Cerebellar cortex (tissue), 1 donor: ENCODE data around the gene B4GALT7.
"Not testable (repeated sequence)": the region's sequence is repeated elsewhere in the genome, so short reads cannot be mapped to it uniquely, and the experiment has no call there.

Source experiments
- DNase-seq: peaks from one replicate; pipeline ENCODE4 v3.0.0-alpha.2; 2015; ENCODE audit warnings: low spot score

B4GALT7 gene, protein sequence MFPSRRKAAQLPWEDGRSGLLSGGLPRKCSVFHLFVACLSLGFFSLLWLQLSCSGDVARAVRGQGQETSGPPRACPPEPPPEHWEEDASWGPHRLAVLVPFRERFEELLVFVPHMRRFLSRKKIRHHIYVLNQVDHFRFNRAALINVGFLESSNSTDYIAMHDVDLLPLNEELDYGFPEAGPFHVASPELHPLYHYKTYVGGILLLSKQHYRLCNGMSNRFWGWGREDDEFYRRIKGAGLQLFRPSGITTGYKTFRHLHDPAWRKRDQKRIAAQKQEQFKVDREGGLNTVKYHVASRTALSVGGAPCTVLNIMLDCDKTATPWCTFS

DNA sequence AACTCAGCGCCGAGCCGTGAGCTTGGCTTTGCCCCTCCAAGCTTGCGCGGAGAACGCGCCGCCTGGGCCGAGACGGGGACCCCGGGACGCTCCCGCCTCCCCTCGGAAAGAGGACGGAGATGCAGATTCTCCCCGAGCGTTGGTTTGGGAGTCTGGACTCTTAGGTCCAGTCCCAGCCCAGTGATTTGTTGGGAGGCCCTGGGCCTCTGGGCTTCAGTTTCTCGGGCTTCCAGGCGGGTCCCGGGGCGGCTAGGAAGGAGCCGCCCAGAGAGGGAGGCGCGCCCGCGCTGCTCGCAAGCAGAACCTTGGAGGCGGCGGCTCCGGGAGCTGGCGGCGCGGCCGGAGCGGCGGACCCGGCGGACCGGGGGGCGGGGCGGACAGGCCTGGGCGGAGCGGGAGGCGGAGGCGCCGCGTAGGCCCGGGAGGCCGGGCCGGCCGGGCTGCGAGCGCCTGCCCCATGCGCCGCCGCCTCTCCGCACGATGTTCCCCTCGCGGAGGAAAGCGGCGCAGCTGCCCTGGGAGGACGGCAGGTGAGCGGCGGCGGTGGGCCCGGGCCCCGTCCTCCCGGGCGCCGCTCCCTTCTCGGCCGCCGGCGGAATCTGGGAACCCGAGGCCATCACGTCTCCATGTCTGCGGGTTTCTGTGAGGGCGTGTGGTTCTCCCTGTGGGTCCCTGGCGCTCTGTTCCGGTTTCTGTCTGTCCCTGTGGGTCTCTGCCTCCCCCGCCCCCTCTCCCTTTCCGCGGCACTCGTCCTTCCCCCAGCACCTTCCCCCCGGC, at the start of gene B4GALT7:
B4GALT7 (plus strand) TSS at position 402 of the 777 bp plus-strand sequence; CDS start at position 481, 79 bp downstream.
- peak; percentile 74 for DNase-seq

DNA sequence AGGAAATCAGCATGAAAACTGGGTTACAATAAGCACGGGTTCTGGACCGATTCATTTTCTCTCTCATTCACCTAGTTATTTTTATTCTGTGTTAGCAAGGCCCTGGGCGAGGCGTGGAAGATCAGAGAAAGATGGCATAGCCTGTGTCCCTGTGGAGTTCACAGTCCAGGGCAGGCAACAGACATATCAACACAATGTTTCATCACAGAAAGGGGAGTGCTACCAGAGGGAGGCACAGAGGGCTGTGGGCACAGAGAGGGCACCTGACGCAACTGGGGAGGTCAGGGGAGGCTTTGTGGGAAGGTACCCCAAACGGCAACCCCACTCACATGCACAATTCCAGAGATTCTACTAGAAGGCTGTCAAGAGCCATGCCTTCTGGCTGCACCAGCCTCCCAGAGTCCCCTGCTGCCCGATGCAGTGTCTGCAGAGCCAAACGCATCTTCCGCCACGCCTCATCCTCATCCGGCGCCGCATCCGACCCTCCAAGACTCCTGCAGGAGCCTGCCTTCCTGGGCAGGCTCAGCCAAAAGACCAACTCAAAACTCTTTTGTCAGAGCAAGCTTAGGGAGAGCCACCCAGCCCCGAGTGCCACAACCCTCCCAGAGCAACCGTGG, 47.0 kb upstream of the B4GALT7 start:
- no peak for DNase-seq

DNA sequence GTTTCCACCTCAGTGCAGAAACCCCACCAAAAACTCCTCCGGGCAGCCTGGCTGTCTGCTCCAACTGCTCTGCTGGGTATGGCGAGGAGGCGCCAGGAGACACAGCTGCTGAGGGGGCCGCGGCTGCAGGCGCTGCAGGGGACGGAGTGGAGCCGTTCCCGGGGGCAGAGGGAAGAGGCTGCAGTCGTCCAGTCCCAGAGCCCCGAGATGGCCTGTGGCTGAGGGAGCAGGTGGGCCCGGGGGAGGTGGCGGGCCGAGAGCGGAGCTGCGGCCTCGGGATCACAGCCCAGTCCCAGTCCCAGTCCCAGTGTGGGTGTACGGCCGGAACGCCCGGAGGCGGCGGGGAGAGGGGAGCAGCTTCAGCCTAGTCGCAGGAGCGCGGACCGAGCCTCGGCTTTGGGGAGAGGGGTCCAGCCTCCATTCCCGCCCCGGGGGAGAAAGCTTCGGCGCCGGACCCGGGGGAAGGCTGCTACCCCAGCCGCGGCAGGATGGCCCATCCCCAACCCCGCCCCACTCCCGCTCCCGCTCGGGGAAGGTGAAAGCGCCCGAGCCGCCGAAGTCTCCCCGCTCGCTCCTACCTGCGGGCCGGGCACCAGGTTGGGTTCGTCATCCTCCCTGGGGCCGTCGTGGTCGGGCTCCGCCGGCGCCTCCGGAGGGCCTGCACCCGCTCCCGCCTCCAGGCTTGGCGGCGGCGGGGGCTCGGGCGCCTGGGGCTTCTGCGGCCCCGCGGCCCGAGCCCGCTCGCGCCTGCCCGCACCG, 46.1 kb upstream of the B4GALT7 start:
- no peak for DNase-seq

DNA sequence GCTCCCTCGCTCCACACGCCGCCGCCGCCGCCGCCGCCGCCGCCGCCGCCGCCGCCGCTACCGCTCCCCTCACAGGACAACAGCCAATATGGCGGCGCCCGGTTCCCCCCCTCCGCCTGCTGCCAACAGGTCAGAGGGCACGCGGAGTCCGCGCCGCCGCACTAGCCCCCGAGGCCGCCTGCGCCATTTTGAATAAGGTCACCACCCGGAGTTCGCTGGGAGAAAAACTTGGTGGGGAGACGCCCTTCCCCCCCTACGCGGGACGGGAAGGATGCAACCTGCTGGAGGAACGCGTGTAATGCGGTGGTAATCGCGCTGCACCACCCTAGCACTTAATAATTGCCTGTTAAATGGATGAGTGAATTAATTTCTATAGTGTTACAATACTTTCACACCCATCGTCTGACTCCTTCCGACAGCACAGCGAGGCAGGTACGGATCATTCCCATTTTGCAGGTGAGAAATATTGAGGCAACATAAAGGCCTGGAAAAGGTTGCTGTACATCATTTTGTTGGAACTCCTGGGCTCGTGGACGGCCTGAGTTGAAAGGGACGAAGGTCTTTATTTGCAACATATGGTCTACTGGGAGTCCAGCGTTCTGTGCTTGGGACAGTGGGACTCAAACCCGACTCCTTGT, 45.3 kb upstream of the B4GALT7 start, which contains the start of gene FAM193B:
FAM193B (minus strand) TSS at position 90 of the 638 bp plus-strand sequence. CDS start 105 bp downstream, outside the sequence.
- peak; percentile 89 for DNase-seq

DNA sequence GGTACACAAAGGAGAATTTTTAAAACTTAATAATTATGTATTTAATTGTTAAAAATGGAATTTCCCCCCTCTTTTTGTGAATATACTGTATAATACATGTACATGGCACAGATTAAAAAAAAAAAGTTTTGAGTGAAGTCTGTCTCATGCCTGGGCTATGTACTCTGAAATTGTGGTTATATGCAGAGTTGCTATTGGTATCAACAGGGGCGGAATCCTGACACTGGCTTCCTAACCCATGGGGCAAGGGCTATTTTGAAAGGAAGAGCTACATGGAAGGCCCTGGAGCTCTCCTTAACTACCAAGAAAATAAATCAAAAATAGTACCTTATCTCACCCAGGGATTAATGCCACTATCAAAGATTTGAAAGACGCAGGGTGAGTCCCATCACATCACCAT, 44.7 kb upstream of the B4GALT7 start:
- no peak for DNase-seq

DNA sequence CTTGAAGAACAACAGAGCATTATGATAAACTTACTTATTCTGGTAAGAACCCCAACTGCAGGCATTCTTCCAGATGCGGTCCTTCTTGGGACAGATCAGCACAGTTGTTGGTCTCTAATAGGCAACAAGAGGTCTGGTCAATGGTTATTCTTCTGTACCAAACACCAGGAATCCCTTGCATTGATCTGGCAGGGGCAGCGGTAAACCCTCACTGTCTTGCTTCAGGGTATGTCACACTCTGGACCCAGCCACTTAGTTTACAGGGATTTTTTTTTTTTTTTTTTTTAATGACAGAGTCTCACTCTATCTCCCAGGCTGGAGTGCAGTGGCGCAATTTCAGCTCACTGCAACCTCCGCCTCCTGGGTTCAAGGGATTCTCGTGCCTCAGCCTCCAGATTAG, 44.3 kb upstream of the B4GALT7 start:
- DNase-seq = no peak

DNA sequence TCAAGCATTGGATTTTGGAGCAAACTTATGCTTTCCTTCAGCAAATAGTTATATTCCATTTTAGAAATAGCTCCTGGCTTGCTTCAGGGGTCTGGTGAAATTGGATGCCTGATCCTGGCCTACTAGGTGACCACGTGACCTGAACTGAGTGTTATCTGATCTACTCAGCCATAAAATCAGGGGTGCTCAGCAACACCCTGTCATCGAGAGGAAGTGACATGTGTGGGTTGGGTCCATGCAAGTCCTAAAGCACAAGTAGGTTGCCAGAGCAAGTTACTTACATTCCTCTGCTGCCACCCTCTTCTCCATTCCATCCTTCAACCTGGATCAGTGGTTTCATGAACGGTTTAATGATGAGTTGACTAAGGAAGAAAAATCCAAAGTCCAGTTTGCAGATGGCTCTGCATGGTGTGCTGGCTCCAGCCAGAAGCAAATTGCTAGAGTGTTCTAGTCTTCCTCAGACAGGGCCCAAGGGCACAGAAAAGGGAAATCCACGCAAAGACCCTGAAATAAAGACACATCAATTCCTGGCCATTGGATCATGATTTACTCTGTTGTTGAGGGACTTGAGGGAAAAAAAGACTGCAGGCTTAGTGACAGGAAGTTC, 42.8 kb upstream of the B4GALT7 start:
- no peak for DNase-seq

DNA sequence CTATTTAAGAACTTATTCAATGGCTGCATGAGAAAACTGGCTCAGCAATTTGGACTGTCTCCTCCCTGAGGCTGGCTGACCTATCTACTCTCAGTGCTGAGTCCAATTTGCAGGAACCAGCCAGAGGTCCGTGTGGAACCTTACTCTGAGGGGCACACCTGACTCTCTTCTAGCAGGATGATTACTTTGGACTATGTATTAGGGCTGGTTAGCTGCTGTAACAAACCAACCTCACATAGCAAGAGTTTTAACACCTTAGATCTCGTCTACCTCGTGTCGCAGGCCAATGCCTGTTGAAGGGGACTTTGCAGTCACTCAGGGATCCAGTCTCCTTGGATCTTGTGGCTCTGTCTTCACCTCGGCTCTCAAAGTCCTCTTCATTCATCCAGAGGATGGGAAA, 42.1 kb upstream of the B4GALT7 start:
- DNase-seq = no peak

DNA sequence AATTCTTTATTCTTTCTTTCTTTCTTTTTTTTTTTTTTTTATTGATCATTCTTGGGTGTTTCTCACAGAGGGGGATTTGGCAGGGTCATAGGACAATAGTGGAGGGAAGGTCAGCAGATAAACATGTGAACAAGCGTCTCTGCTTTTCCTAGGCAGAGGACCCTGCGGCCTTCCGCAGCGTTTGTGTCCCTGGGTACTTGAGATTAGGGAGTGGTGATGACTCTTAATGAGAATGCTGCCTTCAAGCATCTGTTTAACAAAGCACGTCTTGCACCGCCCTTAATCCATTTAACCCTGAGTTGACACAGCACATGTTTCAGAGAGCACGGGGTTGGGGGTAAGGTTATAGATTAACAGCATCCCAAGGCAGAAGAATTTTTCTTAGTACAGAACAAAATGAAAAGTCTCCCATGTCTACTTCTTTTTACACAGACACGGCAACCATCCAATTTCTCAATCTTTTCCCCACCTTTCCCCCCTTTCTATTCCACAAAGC, 40.4 kb upstream of the B4GALT7 start:
- not testable (repeated sequence) for DNase-seq

DNA sequence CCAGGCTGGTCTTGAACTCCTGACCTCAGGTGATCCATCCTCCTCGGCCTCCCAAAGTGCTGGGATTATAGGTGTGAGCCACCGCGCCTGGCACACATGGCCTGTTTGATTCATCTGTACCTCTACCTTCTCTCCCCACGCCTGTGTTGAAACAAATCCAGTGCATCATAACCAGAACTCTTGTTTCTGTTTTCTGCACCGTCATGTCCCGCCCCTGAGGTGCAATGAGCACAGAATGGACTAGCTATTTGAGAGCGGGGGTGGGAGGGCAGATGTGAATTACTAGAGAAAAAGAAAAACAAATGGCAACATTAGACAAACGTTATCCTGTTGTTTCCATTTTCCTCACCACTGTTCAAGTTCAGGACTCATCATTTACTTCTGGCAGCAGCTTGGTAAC, 34.9 kb upstream of the B4GALT7 start:
- no peak for DNase-seq

DNA sequence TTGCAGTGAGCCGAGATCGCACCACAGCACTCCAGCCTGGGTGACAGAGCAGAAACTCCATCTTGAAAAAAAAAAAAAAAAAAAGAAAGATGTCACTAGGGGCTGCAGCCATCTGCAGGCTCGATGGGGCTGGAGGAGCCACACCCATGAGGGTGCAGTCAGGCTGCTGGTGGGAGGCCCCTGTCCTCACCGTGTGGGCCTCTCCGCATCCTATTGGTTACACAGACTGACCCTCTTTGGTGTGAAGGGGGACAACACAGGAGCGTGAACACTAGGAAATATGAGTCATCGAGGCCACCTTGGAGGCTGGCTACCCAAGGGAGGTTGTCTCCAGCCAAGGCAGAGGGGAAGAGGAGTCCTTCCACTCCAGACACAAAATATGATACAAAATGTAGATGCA, 31.6 kb upstream of the B4GALT7 start:
- no peak for DNase-seq

DNA sequence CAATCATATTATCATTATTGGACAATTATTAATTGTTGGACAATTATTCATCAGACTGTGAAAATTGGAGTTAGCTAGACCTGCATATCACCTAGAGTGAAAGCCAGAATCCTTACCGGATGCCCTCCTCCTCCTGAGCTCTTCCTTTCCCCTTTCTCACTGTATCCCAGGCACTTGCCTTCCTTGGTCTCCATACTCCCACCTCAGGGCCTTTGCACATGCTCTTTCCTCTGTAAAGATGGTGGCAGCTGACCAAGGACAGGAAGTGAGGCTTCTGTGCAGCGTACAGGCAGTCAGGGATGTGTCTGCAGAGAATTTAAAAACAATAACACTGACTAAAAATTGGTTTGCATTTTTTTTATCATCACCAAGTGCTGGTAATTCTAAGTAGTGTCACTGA, 30.0 kb upstream of the B4GALT7 start:
- DNase-seq = no peak

DNA sequence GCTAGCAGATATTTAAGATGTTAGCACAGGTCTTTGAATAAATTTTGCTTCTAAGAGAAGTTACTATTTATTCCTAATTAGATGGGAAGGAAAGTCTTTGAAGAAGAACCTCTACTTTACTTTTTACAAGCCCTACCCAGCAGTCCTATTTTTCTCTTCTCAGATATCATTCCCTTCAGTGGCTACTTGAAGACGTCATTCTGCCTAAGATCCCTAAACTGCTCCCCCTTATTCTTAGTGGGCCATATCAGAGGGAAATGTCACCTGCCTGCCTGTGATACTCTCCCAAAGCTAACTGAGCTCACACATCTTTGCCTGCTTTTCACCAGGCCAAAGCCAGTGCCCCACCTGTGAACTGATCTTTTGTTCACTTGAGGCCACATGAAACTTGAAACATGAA, 24.4 kb upstream of the B4GALT7 start:
- DNase-seq = no peak

DNA sequence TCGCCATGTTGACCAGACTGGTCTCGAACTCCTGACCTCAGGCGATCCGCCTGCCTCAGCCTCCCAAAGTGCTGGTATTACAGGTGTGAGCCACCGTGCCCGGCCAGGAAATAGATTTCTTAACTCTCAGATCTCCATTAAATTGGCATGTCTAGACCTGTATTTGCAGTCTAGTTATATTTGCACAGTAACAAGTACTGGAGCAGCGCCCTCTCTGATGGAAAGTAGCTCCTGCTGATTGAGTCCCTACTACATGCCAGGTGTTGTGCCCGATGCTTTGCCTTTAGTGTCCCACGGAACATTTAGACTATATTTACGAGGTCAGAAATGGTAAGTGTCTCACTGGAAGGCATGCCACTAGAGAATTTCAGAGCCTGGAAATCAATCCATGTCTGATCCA, 23.8 kb upstream of the B4GALT7 start:
- no peak for DNase-seq

DNA sequence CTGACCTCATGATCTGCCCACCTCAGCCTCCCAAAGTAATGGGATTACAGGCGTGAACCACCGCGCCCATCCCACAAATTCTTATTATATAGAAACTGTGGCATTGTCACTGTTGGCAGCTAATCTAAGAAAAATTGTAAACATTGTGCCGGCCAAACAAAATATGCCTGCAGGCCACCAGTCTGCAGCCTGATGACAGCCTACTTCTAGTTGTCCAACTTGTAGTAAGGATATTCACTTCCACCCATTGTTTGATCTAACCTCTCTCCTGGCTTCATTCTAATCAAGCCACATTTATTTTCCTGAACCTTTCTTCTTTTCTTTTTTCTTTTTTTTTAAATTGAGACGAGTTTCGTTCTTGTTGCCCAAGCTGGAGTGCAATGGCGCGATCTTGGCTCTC, 21.6 kb upstream of the B4GALT7 start:
- DNase-seq = no peak

DNA sequence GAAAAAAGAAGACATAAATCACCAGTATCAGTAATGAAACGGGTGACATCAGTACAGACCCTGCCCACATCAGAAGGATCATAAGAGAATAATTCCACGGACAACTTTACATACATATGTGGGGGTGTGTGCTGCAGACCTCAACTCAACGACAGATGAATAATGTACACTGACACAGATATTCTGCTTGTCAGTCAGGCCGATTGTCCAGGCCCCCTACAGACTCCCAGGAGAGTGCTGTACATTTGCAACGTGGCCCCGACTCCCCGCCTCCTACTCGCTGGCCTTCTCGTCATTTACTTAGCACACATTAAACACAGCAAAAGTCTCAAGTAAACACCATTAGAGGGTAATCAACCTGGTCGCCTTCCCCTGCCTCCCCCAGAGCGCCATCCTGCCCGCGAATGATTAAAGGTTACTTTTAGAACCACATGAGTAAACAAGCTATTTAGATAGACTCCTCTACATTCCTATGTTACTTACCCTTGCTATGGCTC, 11.5 kb upstream of the B4GALT7 start:
- no peak for DNase-seq

DNA sequence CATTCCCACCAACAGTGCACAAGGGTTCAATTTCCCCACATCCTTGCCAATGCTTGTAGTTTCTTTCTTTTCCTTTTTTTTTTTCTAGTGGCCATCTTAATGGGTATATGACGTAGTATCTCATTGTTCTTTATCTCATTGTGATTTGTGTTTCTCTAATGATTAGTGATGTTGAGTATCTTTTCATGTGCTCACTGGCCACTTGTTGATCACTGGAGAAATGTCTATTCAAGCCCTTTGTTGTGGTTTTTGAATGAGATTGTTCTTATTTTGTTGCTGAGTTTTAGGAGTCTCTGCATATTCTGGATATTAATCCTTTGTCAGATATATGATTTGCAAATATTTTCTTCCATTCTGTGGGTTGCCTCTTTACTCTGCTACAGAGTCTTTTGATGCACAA, 9.5 kb upstream of the B4GALT7 start:
- no peak for DNase-seq

DNA sequence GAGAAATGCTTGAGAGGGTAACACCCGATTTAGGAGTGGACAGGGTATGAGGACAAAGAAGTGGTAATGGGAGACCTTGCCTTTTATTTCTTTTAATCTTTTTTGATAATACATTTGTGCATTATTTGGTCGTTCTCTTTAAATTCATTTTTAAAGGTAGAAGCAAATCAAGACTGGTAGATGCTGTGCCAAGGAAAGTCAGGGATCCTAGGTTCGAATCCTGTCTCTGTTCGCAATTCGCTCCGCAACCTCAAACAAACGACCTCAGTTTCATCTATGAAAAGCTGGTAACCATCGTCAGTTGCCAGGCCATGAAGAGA, 8.3 kb upstream of the B4GALT7 start:
- no peak for DNase-seq

DNA sequence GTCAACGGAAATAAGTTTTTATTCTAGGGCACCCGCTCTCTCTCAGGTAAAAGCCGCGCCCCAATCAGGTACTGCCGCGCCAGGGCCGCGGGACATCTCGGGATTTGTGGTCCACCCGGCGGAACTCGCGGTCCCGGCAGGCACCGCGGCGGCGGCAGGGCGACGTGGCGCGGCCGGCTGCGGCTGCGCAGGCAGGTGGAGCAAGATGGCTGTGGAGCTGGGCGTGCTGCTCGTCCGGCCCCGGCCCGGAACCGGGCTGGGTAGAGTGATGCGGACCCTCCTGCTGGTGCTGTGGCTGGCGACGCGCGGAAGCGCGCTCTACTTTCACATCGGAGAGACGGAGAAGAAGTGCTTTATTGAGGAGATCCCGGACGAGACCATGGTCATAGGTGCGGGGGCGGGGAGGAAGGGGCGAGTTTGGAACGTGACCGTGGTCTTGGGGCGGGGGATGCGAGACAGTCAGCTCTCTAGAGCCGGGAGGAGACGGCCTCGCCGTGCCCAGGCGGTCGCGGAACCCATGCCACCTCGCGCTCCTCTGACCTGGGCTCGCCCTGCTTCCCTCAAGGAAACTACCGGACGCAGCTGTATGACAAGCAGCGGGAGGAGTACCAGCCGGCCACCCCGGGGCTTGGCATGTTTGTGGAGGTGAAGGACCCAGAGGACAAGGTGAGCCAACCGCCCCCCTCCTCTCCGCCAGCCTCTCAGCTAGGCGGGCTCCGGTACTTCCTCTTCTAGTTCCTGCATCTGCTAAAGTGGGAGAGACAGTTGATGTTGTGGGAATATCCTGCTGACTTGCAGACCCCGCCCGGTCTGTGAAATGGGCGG, 7.7 kb upstream of the B4GALT7 start, which contains the start of gene TMED9:
TMED9 (plus strand) TSS at position 194 of the 825 bp plus-strand sequence; CDS start at position 206, 12 bp downstream.
- peak; percentile 80 for DNase-seq

DNA sequence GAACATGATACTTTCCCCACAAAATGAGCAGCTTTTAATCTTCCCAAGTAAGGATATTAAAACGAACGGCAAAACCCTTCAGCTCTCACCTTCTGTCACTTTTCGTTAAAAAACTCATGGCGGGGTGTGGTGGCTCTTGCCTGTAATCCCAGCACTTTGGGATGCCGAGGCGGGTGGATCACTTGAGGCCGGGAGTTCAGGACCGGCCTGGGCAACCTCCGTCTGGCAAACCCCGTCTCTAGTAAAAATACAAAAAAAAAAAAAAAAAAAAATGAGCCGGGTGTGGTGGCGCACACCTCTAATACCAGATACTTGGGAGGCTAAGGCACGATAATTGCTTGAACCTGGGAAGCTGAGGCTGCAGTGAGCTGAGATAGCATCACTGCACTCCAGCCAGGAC, 7.0 kb upstream of the B4GALT7 start:
- DNase-seq = no peak
